Stimulated activated CD8-positive, alpha-beta memory T cell treated with anti-CD3 and anti-CD28 coated beads, Interleukin-7, amount 100 ng/mL, for 4 hours (primary cell): ENCODE data around the gene SMARCD2.
"Not testable (repeated sequence)": the region's sequence is repeated elsewhere in the genome, so short reads cannot be mapped to it uniquely, and the experiment has no call there.

Source experiments
- DNase-seq, 2 donors: peaks; one replicate each; pipeline ENCODE4 v3.0.0-alpha.2; 2020; ENCODE audit warnings: low read depth in 2 of 2

Gene SMARCD2

GRCh38 chr17:63842540-63843386, at the start of gene SMARCD2:
TSS of gene SMARCD2 (minus strand) at chr17:63842685. CDS start at chr17:63842674, 11 bp downstream.
- DNase-seq, result peak; percentile 98

DNA sequence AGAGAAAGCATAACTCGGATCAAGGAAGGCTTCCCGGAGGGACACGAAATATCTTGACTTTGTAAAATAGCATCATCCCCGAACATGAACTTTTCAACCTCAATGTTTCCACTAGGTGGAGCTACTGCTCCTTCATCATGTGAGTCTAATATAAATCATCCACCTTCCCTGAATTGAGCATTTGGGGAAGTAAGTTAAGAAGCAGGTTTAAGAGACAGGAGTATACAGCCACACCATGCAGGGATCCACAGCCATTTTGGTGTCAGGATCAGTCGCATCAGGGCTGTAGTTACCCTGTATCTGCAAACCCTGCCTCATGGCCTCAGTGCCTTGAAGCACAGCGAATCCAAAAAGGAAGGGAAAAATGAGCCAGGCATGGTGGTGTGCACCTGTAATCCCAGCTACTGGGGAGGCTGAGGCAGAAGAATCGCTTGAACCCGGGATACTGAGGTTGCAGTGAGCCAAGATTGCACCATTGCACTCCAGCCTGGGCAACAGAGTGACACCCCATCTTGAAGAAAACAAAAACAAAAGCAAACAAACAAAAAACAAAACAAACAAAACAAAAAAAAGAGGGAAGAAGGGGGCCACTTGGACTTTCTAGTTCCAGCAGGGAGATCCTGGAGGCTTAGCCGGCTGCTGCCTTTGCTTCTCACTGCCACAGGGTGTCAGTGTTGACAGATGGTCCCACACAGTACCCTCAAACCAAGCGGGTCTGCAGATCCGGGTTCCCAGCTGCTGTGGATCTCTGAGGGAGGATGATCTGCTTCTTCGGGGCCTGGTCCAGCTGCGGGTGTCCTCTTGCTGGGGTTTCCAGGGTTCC, 46.8 kb upstream of the SMARCD2 start:
- DNase-seq, result not testable (repeated sequence)

- not testable (repeated sequence) for DNase-seq
Observed at GRCh38 chr17:63885119-63885518, 42.6 kb upstream of the SMARCD2 start.

- DNase-seq, result not testable (repeated sequence)
Observed at GRCh38 chr17:63882626-63883126, 40.2 kb upstream of the SMARCD2 start.

GRCh38 chr17:63881935-63882601, 39.6 kb upstream of the SMARCD2 start, which contains the start of gene GH2:
TSS of gene GH2 (minus strand) at chr17:63881944. CDS start at chr17:63881801, 143 bp downstream.
- DNase-seq, result peak; percentile 24 to 35

DNA sequence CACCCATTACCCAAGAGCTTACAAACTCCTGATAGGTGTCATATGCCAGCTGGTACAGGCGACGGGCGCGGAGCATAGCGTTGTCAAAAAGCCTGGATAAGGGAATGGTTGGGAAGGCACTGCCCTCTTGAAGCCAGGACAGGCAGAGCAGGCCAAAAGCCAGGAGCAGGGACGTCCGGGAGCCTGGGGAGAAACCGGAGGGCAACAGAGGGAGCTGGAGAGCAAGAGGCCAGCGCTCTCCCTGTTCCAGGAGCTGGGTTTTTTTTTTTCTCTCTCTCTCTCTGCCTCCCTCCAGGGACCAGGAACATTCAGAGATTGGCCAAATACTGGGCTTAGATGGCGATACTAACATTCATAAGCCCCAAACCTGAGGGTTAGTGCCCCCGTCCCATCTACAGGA, 38.9 kb upstream of the SMARCD2 start:
- not testable (repeated sequence) for DNase-seq

DNA sequence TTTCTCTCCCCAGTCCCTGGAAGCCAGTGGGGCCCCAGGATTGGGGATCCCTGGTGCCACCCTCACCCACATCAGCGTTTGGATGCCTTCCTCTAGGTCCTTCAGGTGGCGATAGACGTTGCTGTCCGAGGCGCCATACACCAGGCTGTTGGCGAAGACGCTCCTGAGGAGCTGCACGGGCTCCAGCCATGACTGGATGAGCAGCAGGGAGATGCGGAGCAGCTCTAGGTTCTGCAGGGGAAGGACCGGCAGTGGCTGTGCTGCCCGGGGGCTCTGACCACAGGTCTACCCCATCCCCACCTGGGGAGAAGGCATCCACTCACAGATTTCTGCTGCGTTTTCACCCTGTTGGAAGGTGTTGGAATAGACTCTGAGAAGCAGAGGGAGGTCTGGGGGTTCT, 38.2 kb upstream of the SMARCD2 start:
- no peak for DNase-seq

DNA sequence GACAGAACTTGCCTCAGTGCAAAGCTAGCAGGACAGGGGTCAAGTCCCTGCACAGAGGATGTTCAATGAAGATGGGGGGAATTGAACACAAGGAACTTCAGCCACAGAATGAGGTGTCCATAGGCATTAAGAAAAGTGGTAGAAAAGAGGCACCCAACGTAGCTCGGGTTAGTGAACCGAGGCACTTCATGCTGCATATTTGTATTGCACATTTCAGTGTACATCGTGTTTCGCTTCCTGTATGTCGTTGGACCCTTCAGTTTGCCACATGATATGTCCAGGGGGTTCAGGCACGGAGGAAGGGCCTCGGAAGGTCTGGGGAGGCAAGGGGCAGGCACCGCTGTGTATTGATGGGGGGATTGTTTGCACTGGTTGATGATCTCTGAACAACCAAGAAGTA, 35.9 kb upstream of the SMARCD2 start:
- DNase-seq, result not testable (repeated sequence)

DNA sequence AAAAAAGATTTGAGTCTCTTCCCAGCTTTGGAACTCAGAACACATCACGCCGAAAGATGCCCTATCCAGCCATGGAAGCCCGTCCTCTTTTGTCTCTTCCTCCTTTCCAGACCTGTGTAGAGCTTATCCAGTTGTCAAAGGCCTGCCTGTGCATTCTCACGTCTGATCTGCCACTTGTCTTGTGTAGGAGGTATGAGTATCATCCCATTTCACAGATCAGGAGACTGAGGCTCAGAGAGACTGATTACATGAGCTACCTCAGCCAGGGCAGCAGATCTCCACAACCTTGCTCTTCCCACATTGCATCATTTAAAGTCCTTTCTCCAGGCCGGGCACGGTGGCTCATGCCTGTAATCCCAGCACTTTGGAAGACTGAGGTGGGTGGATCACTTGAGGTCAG, 32.2 kb upstream of the SMARCD2 start:
- not testable (repeated sequence) for DNase-seq

DNA sequence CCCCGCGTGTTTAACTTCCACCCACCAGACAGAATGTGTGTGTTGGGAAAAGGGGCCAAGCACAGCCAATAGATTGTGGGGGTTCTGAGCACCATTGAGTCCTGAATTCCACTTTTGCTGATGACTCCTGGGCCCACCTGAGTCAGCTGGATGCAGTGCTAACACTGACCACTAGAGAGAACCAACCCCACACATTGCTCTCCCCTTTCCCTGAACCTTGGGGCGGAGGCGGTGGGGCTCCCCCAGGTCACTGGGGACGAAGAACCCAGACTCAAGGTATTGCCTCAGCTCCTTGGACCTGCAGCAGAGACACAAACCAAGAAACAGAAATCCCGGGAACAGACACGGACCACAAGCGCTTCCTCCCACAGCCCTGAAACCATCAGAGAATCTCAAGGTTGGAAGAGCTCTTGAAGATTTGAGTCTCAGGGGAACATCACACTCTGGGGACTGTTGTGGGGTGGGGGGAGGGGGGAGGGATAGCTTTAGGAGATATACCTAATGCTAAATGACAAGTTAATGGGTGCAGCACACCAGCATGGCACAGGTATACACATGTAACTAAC, 31.7 kb upstream of the SMARCD2 start:
- DNase-seq, result not testable (repeated sequence)

DNA sequence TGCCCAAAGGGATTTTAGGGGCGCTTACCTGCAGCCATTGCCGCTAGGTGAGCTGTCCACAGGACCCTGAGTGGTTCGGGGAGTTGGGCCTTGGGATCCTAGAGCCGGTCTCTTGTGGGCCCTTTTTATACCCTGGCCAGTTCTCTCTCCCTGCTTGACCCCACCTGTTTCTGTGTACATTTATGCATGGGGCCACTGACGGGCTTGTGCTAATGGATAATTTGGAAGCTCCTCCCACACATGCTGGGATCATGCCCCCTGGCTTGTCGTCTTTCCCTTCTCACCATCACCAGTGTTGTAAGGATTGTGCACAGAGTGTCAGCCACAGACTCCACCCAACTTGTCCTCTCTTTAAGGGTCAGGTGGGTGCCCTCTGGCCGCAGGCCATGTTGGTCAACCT, 31.1 kb upstream of the SMARCD2 start, which contains the start of gene CSH2:
Gene CSH2 (minus strand): TSS at position 101 of the 400 bp plus-strand sequence. CDS start 63 bp downstream, at position 38.
- not testable (repeated sequence) for DNase-seq

DNA sequence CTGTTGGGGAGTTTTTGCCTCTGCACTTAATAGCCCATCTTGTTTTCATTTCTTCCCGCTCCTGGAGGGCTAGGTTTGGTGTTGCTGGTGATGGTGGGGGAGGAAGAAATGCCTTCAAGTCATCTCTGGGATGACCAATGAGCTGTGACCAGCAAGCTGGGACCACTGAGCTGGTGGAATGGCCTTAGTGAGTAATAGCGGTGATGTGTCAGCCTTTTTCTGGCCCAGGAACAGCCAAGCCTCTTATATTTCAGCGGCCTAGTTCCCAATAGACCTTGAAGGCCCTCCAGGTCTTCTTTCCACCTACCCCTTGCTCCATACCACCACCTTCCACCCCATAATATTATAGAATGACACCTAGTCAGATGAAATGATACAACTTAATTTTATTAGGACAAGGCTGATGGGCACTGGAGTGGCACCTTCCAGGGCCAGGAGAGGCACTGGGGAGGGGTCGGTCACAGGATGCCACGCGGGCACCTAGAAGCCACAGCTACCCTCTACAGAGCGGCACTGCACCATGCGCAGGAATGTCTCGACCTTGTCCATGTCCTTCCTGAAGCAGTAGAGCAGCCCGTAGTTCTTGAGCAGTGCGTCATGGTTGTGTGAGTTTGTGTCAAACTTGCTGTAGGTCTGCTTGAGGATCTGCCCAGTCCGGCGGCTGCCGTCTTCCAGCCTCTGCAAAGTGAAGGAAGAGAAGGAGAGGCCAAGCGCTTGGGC, 29.3 kb upstream of the SMARCD2 start:
- DNase-seq, result not testable (repeated sequence)

GRCh38 chr17:63870292-63870665, 27.8 kb upstream of the SMARCD2 start:
- DNase-seq, result not testable (repeated sequence)

- DNase-seq, result not testable (repeated sequence)
Observed at GRCh38 chr17:63869491-63870291, 27.2 kb upstream of the SMARCD2 start.

GRCh38 chr17:63866625-63867024, 24.1 kb upstream of the SMARCD2 start:
- DNase-seq, result not testable (repeated sequence)

DNA sequence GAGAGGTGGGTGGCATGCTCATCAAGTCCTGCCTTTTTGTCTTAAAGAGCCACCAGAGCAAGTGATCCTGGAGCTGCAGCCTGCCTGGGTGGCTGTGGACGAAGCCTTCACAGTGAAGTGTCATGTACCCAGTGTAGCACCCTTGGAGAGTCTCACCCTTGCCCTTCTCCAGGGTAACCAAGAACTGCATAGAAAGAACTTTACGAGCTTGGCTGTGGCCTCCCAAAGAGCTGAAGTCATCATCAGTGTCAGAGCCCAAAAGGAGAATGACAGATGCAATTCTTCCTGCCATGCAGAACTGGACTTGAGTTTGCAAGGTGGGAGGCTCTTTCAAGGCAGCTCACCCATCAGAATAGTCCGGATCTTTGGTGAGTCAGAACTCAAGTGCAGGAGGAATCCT, 16.8 kb upstream of the SMARCD2 start:
- DNase-seq, result no peak

GRCh38 chr17:63856425-63856824, 13.9 kb upstream of the SMARCD2 start:
- not testable (repeated sequence) for DNase-seq

DNA sequence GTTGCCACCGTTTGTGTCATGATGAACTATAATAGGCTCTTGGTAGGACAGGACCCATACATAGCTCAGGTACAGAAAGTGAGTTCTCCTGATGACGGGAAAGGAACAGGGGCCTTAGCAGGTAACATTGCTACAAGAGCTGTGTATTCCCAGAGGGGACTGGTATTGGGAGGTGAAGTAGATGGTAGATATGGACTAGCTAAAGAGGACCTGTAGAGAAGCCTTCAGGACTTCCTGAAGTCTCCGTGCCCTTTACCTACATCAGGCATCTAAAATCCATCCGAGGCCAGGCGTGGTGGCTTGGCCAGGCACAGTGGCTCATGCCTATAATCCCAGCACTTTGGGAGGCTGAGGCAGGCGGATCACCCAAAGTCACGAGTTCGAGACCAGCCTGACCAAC, 12.7 kb upstream of the SMARCD2 start:
- no peak for DNase-seq

GRCh38 chr17:63854709-63855108, 12.2 kb upstream of the SMARCD2 start:
- no peak for DNase-seq

DNA sequence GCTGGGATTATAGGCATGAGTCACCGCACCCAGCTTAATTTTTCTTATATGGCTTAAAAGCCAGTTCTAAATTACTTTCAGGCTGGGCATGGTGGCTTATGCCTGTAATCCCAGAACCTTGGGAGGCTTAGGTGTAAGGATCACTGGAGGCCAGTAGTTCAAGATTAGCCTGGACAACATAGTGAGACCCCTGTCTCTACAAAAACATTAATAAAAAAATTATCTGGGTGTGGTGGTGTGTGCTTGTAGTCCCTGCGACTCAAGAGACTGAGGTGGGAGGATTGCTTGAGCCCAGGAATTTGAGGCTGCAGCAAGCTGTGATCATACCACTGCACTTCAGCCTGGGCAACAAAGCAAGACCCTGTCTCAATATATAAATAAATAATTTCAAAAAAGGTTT, 10.8 kb upstream of the SMARCD2 start:
- no peak for DNase-seq
